HG02642 (cell line): Measurements from ENCODE around the gene LRP1B.

ENCODE experiments used
- ATAC-seq: cut with Tn5 transposase; IDR thresholded peaks from one replicate; pipeline ENCODE4 v1.9.1; 2021; ENCODE audit warnings: mild to moderate bottlenecking; ENCODE audit not compliant: unreplicated experiment, poor library complexity

The LRP1B gene

GRCh38 chr2:142044197-142044596 lies 86.6 kb downstream of the LRP1B start:
- ATAC-seq = no peak

- no peak for ATAC-seq
Observed at GRCh38 chr2:142042536-142043199, 88.1 kb downstream of the LRP1B start.

- ATAC-seq = no peak
Observed at GRCh38 chr2:142041996-142042395, 88.8 kb downstream of the LRP1B start.

- ATAC-seq = no peak
Observed at GRCh38 chr2:142041105-142041504, 89.7 kb downstream of the LRP1B start.

- no peak for ATAC-seq
Observed at GRCh38 chr2:142040556-142040955, 90.3 kb downstream of the LRP1B start.

GRCh38 chr2:142038826-142039225 lies 92.0 kb downstream of the LRP1B start:
- no peak for ATAC-seq

- ATAC-seq = no peak
Observed at GRCh38 chr2:142037744-142038143, 93.1 kb downstream of the LRP1B start.

GRCh38 chr2:142037066-142037465 lies 93.8 kb downstream of the LRP1B start:
- no peak for ATAC-seq

GRCh38 chr2:142033393-142033792 lies 97.4 kb downstream of the LRP1B start:
- no peak for ATAC-seq

- ATAC-seq = no peak
Observed at GRCh38 chr2:142031656-142032055, 99.2 kb downstream of the LRP1B start.

GRCh38 chr2:142030735-142031134 lies 100.1 kb downstream of the LRP1B start:
- ATAC-seq = no peak

GRCh38 chr2:142029974-142030373 lies 100.8 kb downstream of the LRP1B start:
- ATAC-seq = no peak

- ATAC-seq = no peak
Observed at GRCh38 chr2:142025394-142025793, 105.4 kb downstream of the LRP1B start.

GRCh38 chr2:142020368-142020767 lies 110.4 kb downstream of the LRP1B start:
- ATAC-seq = no peak

GRCh38 chr2:142014536-142014935 lies 116.3 kb downstream of the LRP1B start:
- ATAC-seq = no peak

GRCh38 chr2:142012797-142013196 lies 118.0 kb downstream of the LRP1B start:
- no peak for ATAC-seq

GRCh38 chr2:142010477-142011270 lies 120.1 kb downstream of the LRP1B start:
- ATAC-seq = no peak

- ATAC-seq = no peak
Observed at GRCh38 chr2:142008135-142008744, 122.6 kb downstream of the LRP1B start.

GRCh38 chr2:141994066-141994465 lies 136.8 kb downstream of the LRP1B start:
- no peak for ATAC-seq

- ATAC-seq = no peak
Observed at GRCh38 chr2:141992695-141993094, 138.1 kb downstream of the LRP1B start.

GRCh38 chr2:141968433-141968832 lies 162.4 kb downstream of the LRP1B start:
- no peak for ATAC-seq
